Heart left ventricle (tissue), 13 donors: ENCODE data around the gene C2CD3.

Source experiments
- CTCF ChIP-seq, 12 donors: fragments of 200-600 bp; sonication (generic) in 4 of 12; IDR thresholded peaks; one replicate each; pipeline versions ENCODE4 v1.5.0 to v1.8.0; 2018 to 2022; ENCODE audit warnings: antibody characterized with exemption in 12 of 12, mild to moderate bottlenecking in 5 of 12
- POLR2A ChIP-seq, 2 donors: fragments of 450-650 bp; IDR thresholded peaks; one replicate each; pipeline ENCODE4 v1.6.1; 2017; ENCODE audit warnings: antibody characterized with exemption in 2 of 2, mild to moderate bottlenecking in 2 of 2, moderate library complexity in 2 of 2
- donor health status: ischemic (EF 13 %, LVEDD 7.1; RV severe dilation, severe dysfunction).
- donor health status: DM: no; HTN: yes; CAD: no.
- donor health status: DM: no; HTN: no; CAD: no.
- donor health status: ischemic (EF 25% LVEDD 6.9; RV normal size, moderate dysfunction).
- donor health status: ischemic (EF 25% LVEDD 5.7; RV mildly dilated, moderate dysfunction).
- donor health status: ischemic (EF 35%, LVEDD 5.7; RV mildly dilated, moderate dysfunction).
- donor health status: nonischemic (EF 11% LVEDD 7.7; RV severe dilation, severe dysfunction).
- donor health status: DM: yes; HTN: yes; CAD: no.
- donor health status: PGD.
- donor health status: ischemic (EF 29% LVEDD 5.4; RV normal size, mild dysfunction).
- donor health status: nonischemic (EF 23%, LVEDD 6.1; RV moderate dilation, normal function).

DNA sequence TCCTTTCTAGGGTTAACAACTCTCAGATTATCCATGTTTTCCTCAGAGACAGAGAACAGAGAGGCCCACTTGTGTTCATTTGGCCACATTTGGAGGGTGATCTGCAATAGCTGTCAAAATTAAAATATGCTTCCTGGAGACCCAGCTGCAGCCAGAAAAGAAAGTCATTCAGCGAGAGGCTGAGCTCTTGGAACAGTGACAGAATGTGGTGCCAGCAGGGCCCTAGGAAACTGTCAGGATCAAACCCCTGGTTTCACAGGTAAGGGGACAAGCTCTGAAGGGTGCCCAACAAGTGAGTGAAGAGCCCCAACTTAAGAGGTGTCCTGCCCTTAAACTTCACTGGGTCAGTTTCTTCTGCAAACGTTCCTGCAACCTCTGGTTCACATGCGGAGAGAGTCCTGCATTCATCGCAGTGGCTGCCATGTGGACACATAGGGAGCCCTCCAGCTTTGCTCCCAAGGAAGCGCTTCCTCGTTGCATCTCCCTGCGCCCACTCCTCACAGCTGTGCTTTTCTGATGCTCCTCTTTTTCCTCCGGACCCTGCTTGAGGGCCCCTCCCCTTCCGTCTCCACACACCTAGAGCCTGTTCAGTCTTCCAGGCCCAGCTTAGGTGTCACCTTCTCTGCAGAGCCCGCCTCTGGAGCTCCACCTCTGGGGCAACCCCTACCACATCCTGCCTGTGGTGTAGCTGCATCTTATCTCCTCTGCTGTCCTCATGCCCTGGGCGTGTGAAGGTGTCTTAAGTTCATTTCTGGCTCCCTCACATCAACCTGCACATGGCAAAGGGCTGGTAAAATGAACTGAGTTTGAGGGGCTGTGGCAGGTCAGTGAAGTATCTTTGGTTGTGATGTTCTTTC, 165.8 kb downstream of the C2CD3 start:
- TF ChIP-seq CTCF (IDR thresholded peaks at IDR 0.05): no peak
- TF ChIP-seq POLR2A (IDR thresholded peaks at IDR 0.05): no peak
